Naive thymus-derived CD4-positive, alpha-beta T cell (primary cell): ENCODE data around the gene OR2L5. TPM values are rescaled to one million over a fixed set of nuclear protein-coding genes. Genes with fewer than 3 reads are reported as not detected.

Experiments used
- ATAC-seq: fragments of 150-1000 bp; cut with Tn5 transposase; 2 replicates; pipeline ENCODE4 v1.10.0; 2021; ENCODE audit warnings: mild to moderate bottlenecking, moderate library complexity
- CTCF ChIA-PET: fragments of 350-600 bp; sonication (Branson Sonifier 250); formaldehyde crosslinking; loops from one replicate; lab custom pipeline; 2021; ENCODE audit warnings: antibody characterized with exemption; lab: Charles Lee
- POLR2A ChIA-PET: fragments of 350-600 bp; sonication (Branson Sonifier 250); formaldehyde crosslinking; loops from one replicate; lab custom pipeline; 2021; ENCODE audit warnings: antibody characterized with exemption, inconsistent platforms; lab: Charles Lee
- DNase-seq, 9 donors: peaks; one replicate each; pipeline versions ENCODE4 v3.0.0 to v3.0.0-alpha.2; 2020 to 2022; ENCODE audit warnings: mixed read lengths in 1 of 9
- H3K27ac ChIP-seq: one replicate; pipeline ENCODE4 v1.7.0; 2013; ENCODE audit warnings: mild to moderate bottlenecking, low read depth, low read length, moderate library complexity
- H3K27me3 ChIP-seq, 2 donors: one replicate each; pipeline ENCODE4 v1.7.0; 2013; ENCODE audit warnings: low read length in 2 of 2, mild to moderate bottlenecking in 2 of 2, moderate library complexity in 2 of 2; ENCODE audit not compliant: control insufficient read depth in 2 of 2, insufficient read depth in 2 of 2
- H3K36me3 ChIP-seq, 3 experiments: 1 replicate in 2 of 3; 2 replicates in 1 of 3; pipeline ENCODE4 v1.7.0; 2013; ENCODE audit warnings: low read length in 3 of 3, mild to moderate bottlenecking in 3 of 3, moderate library complexity in 1 of 3; ENCODE audit not compliant: insufficient read depth in 3 of 3, control insufficient read depth in 2 of 3
- H3K4me1 ChIP-seq, 2 donors: one replicate each; pipeline ENCODE4 v1.7.0; 2013; ENCODE audit warnings: low read length in 2 of 2, mild to moderate bottlenecking in 2 of 2, moderate library complexity in 1 of 2; ENCODE audit not compliant: control insufficient read depth in 2 of 2, insufficient read depth in 2 of 2
- H3K4me3 ChIP-seq: 2 replicates; pipeline ENCODE4 v1.7.0; 2013; ENCODE audit warnings: mild to moderate bottlenecking, low read length
- H3K9me3 ChIP-seq, 3 experiments: 1 replicate in 2 of 3; 2 replicates in 1 of 3; pipeline ENCODE4 v1.7.0; 2013; ENCODE audit warnings: low read length in 3 of 3; ENCODE audit not compliant: control insufficient read depth in 2 of 3
- H3K27ac Mint-ChIP-seq, 9 donors: one replicate each; pipeline ENCODE4 v1.8.0; 2020 to 2022; ENCODE audit warnings: mixed read lengths in 9 of 9, mild to moderate bottlenecking in 8 of 9, moderate library complexity in 5 of 9, inconsistent platforms in 2 of 9
- H3K27me3 Mint-ChIP-seq, 5 donors: one replicate each; pipeline ENCODE4 v1.8.0; 2021 to 2022; ENCODE audit warnings: mixed read lengths in 5 of 5, mild to moderate bottlenecking in 1 of 5
- H3K36me3 Mint-ChIP-seq, 5 donors: one replicate each; pipeline ENCODE4 v1.8.0; 2020 to 2022; ENCODE audit warnings: mixed read lengths in 5 of 5, mild to moderate bottlenecking in 3 of 5, inconsistent platforms in 1 of 5
- H3K4me1 Mint-ChIP-seq, 7 donors: one replicate each; pipeline ENCODE4 v1.8.0; 2020 to 2022; ENCODE audit warnings: mixed read lengths in 7 of 7, mild to moderate bottlenecking in 3 of 7, inconsistent platforms in 1 of 7
- H3K4me3 Mint-ChIP-seq, 10 donors: one replicate each; pipeline ENCODE4 v1.8.0; 2020 to 2022; ENCODE audit warnings: mild to moderate bottlenecking in 10 of 10, mixed read lengths in 10 of 10, moderate library complexity in 6 of 10, inconsistent platforms in 2 of 10
- H3K9me3 Mint-ChIP-seq, 11 donors: one replicate each; pipeline ENCODE4 v1.8.0; 2020 to 2022; ENCODE audit warnings: mixed read lengths in 11 of 11, mild to moderate bottlenecking in 4 of 11, inconsistent platforms in 1 of 11, moderate library complexity in 1 of 11
- intact Hi-C, 2 donors: fragments of 100-400 bp; cut with micrococcal nuclease; formaldehyde crosslinking; loops; one replicate each; pipeline ENCODE4 v1.15.1; 2023
- polyA plus RNA-seq, 2 donors: library from polyadenylated mRNA; unstranded; fragments of 300-500 nt; fragmentation: Illumina TruSeq; gene quantifications; one replicate each; pipeline ENCODE4 v1.2.3, GENCODE V29; 2021
- total RNA-seq, 6 experiments: library from RNA in 5 of 6; stranded (reverse) in 5 of 6; gene quantifications; 1 replicate in 5 of 6; 2 replicates in 1 of 6; pipeline ENCODE4 v1.2.3 and lab custom pipeline; 2021 to 2026

The OR2L5 gene, protein sequence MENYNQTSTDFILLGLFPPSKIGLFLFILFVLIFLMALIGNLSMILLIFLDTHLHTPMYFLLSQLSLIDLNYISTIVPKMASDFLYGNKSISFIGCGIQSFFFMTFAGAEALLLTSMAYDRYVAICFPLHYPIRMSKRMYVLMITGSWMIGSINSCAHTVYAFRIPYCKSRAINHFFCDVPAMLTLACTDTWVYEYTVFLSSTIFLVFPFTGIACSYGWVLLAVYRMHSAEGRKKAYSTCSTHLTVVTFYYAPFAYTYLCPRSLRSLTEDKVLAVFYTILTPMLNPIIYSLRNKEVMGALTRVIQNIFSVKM
- under 1 TPM in 4 of 5 experiments, not detected in 1; 0.10 to 0.51 (median 0.26) TPM for total RNA-seq
- polyA plus RNA-seq: not detected
- total RNA-seq (lab: John Stamatoyannopoulos, UW): 0.54 reads per million

DNA sequence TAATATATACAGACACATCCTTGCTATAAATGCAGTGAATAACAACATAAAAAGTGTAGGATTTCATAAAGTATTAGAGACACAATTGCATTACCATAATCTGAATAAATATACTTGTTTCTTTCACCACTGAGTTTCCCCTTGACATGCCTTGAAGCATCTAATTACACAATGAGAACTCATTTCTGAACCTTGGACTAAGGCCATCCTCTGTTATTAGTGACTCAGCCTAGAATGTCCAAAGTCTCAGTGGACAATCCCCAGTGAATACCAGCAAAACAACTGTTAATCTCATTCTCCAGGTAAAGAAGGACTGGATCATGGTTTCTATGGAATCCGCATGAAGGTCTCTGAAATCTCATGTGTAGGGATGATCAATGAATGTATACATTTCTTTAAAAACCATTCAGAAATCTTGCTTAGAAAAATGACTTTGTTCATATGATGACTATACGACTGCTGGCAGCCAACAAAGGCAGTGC is at the start of gene OR2L5:
OR2L5 (plus strand) TSS at position 432 of the 482 bp plus-strand sequence. CDS start 8,288 bp downstream, outside the sequence.
- peaks cover 0 to 46% (median 4%) of the 10 kb centered on the region in 5 donors for H3K36me3 Mint-ChIP-seq
- no peak within 1 kb of the TSS for H3K4me3 ChIP-seq
- no peak for DNase-seq
- H3K4me3 Mint-ChIP-seq: no peak within 1 kb of the TSS
- CTCF ChIA-PET: no interaction called here
- intact Hi-C loops: no loop called here
- no peaks in the 10 kb centered on the region for H3K36me3 ChIP-seq
- no peak within 1 kb of the TSS for H3K27ac Mint-ChIP-seq
- no peaks in the 10 kb centered on the region for H3K4me1 Mint-ChIP-seq
- POLR2A ChIA-PET: no interaction called here
- H3K9me3 Mint-ChIP-seq: peaks cover 9 to 55% (median 24%) of the 10 kb centered on the region in 11 donors
- no peaks in the 10 kb centered on the region for H3K4me1 ChIP-seq
- peaks cover 0 to 20% (median 0%) of the 10 kb centered on the region in 3 experiments for H3K9me3 ChIP-seq
- no peaks in the 10 kb centered on the region for H3K27me3 ChIP-seq
- no peak for ATAC-seq
- H3K27ac ChIP-seq: no peak within 1 kb of the TSS
- no peaks in the 10 kb centered on the region for H3K27me3 Mint-ChIP-seq

DNA sequence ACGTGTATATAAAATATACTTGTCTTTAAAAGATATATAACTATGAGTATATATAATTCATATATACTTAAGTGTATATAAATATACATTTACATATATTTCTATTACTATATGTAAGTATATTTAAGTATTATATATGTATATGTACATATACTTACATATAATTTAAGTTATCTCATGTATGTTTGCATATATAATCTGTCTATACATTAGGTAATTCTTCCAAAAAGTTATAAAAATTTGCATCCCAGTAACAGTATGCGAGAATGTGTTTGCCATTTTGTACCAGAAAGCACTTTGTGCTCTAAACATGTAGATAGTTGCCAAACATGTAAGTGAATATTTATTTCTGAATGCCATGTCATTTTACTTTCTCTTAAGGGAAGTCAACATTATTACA is 48.5 kb upstream of the OR2L5 start, which contains the start of gene OR2AK2:
OR2AK2 (plus strand) TSS at position 301 of the 400 bp plus-strand sequence. CDS start 144 bp downstream, outside the sequence.
- H3K27ac ChIP-seq: no peak within 1 kb of the TSS
- DNase-seq: no peak
- no peaks in the 10 kb centered on the region for H3K4me1 ChIP-seq
- peaks cover 0 to 45% (median 0%) of the 10 kb centered on the region in 7 donors for H3K4me1 Mint-ChIP-seq
- ChIA-PET CTCF (no interaction called here), POLR2A (no interaction called here)
- no peak within 1 kb of the TSS for H3K4me3 Mint-ChIP-seq
- H3K27me3 ChIP-seq: no peaks in the 10 kb centered on the region
- no peaks in the 10 kb centered on the region for H3K36me3 ChIP-seq
- no peak within 1 kb of the TSS for H3K4me3 ChIP-seq
- H3K36me3 Mint-ChIP-seq: peaks cover 0 to 32% (median 0%) of the 10 kb centered on the region in 5 donors
- no peak within 1 kb of the TSS for H3K27ac Mint-ChIP-seq
- H3K27me3 Mint-ChIP-seq: peaks cover 0 to 6% (median 0%) of the 10 kb centered on the region in 5 donors
- ATAC-seq: no peak
- peaks cover 0 to 20% (median 6%) of the 10 kb centered on the region in 11 donors for H3K9me3 Mint-ChIP-seq
- intact Hi-C loops: no loop called here
- no peaks in the 10 kb centered on the region for H3K9me3 ChIP-seq

DNA sequence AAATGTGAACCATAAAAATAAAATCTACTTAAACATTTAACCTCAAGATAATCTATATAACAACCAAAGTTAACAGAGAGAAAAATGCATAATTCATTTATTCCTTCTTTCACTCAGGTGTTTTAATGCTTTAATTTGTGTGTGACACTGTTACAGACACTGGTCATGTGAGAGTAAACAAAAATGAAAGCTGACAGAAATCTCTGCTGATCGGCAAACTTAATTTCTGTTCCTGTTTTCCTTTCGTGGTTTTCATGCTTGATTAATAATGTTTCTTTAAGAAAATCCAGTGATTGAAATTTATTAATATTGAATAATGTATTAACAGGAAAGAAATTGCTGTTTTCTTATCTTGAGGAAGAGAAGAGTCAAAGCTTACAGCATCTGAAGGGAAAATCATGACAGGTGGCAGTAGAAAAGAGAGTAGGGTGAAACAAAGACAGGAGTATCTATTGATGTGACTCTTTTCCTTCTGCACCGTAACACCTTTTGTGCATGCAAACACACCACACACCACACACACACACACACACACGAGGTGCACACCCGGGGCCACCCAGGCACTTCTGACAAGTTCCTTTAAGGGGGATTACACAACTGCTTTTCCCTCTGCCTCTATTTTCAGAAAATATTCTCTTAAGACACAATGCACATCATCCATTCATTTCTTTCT is 46.8 kb upstream of the OR2L5 start:
- Histone ChIP-seq H3K4me1 (no peaks in the 10 kb centered on the region), H3K27ac (no peak overlapping the region), H3K4me3 (no peak overlapping the region), H3K36me3 (no peaks in the 10 kb centered on the region), H3K9me3 (no peaks in the 10 kb centered on the region), H3K27me3 (no peaks in the 10 kb centered on the region)
- H3K27ac Mint-ChIP-seq: peak overlapping the region in 1 of 9 donors; percentile 54
- ATAC-seq (no peak), DNase-seq (no peak)
- intact Hi-C loops: no loop called here
- peaks cover 0 to 14% (median 6%) of the 10 kb centered on the region in 11 donors for H3K9me3 Mint-ChIP-seq
- POLR2A ChIA-PET: no interaction called here
- H3K4me1 Mint-ChIP-seq: peaks cover 0 to 39% (median 0%) of the 10 kb centered on the region in 7 donors
- peaks cover 0 to 38% (median 0%) of the 10 kb centered on the region in 5 donors for H3K36me3 Mint-ChIP-seq
- H3K4me3 Mint-ChIP-seq: peak overlapping the region in 1 of 10 donors; percentile 7
- CTCF ChIA-PET: no interaction called here
- peaks cover 0 to 5% (median 0%) of the 10 kb centered on the region in 5 donors for H3K27me3 Mint-ChIP-seq

DNA sequence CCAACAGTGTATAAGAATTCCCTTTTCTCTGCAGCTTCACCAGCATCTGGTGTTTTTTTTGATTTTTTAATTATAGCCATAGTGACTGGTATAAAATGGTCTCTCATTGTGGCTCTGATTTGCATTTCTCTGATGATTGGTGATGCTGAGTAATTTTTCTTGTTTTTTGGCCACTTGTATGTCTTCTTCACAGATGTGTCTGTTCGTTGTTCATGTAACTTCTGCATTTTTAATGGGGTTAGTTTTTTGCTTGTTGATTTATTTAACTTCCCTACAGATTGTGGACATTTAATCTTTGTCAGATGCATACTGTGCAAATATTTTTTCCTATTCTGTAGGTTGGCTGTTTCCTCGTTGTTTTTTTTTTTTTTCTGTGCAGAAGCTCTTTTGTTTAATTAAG is 20.5 kb upstream of the OR2L5 start:
- intact Hi-C loops: no loop called here
- ChIA-PET CTCF (no interaction called here), POLR2A (no interaction called here)
- no peak overlapping the region for H3K4me3 Mint-ChIP-seq
- H3K27me3 Mint-ChIP-seq: peaks cover 0 to 4% (median 0%) of the 10 kb centered on the region in 5 donors
- Histone ChIP-seq H3K9me3 (no peaks in the 10 kb centered on the region), H3K36me3 (no peaks in the 10 kb centered on the region), H3K27me3 (no peaks in the 10 kb centered on the region), H3K4me3 (no peak overlapping the region), H3K27ac (no peak overlapping the region), H3K4me1 (no peaks in the 10 kb centered on the region)
- DNase-seq (no peak), ATAC-seq (no peak)
- no peak overlapping the region for H3K27ac Mint-ChIP-seq
- peaks cover 0 to 8% (median 0%) of the 10 kb centered on the region in 7 donors for H3K4me1 Mint-ChIP-seq
- H3K9me3 Mint-ChIP-seq: peaks cover 0 to 8% (median 0%) of the 10 kb centered on the region in 11 donors
- H3K36me3 Mint-ChIP-seq: peaks cover 0 to 39% (median 7%) of the 10 kb centered on the region in 5 donors

DNA sequence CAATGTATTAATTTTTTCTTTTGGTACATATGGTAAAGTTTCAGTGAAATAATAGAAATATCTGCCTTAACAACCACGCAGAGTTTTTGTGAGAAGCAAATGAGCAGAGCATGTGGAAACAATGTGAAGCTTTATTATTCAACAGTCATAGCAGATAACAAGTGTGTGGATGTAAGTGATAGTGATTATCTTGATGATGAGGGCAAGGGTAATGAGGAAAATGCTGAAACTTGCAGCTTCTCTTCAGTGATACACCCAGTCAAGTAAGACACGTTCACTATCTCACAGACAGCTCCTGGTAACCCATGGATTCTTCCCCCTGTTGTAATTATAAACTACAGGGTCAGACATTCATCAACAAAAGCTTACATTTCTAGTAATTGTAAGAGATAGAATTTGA is 14.6 kb upstream of the OR2L5 start:
- H3K4me3 ChIP-seq: no peak overlapping the region

DNA sequence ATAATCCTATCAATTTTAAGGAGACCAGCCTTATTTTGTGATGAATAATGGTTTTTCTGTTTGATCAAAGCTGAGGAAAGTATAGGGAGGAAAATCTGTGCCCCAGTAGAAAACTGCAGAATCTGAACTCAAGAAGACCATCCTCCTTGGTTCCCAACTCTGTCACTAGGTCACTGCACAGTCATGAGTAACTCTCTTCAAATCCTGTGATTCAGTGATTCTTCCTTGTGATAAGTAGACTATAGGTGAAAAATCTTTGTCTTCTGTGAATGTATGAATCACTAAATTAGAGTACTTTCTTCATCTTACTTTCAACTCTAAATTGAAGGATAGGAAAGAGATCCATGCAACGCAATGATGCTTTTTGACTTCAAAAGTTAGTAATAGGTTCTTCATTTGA is 13.3 kb upstream of the OR2L5 start:
- DNase-seq (no peak), ATAC-seq (no peak)
- POLR2A ChIA-PET: no interaction called here
- Histone ChIP-seq H3K9me3 (no peaks in the 10 kb centered on the region), H3K27ac (no peak overlapping the region), H3K36me3 (no peaks in the 10 kb centered on the region), H3K4me1 (no peaks in the 10 kb centered on the region), H3K27me3 (no peaks in the 10 kb centered on the region), H3K4me3 (no peak overlapping the region)
- H3K27ac Mint-ChIP-seq: no peak overlapping the region
- H3K9me3 Mint-ChIP-seq: peaks cover 0 to 8% (median under 1%) of the 10 kb centered on the region in 11 donors
- CTCF ChIA-PET: no interaction called here
- H3K4me1 Mint-ChIP-seq: peaks cover 0 to 5% (median 0%) of the 10 kb centered on the region in 7 donors
- peaks cover 0 to 25% (median 7%) of the 10 kb centered on the region in 5 donors for H3K36me3 Mint-ChIP-seq
- H3K27me3 Mint-ChIP-seq: peaks cover 0 to 8% (median 0%) of the 10 kb centered on the region in 5 donors
- H3K4me3 Mint-ChIP-seq: no peak overlapping the region
- intact Hi-C loops: no loop called here

More for the DNA sequence above, 14.6 kb upstream of the OR2L5 start:
- peaks cover 0 to 28% (median 5%) of the 10 kb centered on the region in 5 donors for H3K36me3 Mint-ChIP-seq
- peaks cover 0 to 6% (median 0%) of the 10 kb centered on the region in 11 donors for H3K9me3 Mint-ChIP-seq
- peaks cover 0 to 5% (median 0%) of the 10 kb centered on the region in 7 donors for H3K4me1 Mint-ChIP-seq
- Histone ChIP-seq H3K27me3 (no peaks in the 10 kb centered on the region), H3K9me3 (no peaks in the 10 kb centered on the region), H3K4me1 (no peaks in the 10 kb centered on the region), H3K36me3 (no peaks in the 10 kb centered on the region), H3K27ac (no peak overlapping the region)
- peaks cover 0 to 8% (median 0%) of the 10 kb centered on the region in 5 donors for H3K27me3 Mint-ChIP-seq
- H3K4me3 Mint-ChIP-seq: no peak overlapping the region
- no peak for DNase-seq
- POLR2A ChIA-PET: no interaction called here
- no peak for ATAC-seq
- intact Hi-C loops: no loop called here
- CTCF ChIA-PET: no interaction called here
- H3K27ac Mint-ChIP-seq: no peak overlapping the region
